Measurements from ENCODE around the gene METTL27.
A peak's percentile ranks its signal among the peaks of the same experiment; 100 is the strongest.

Gene METTL27

DNA sequence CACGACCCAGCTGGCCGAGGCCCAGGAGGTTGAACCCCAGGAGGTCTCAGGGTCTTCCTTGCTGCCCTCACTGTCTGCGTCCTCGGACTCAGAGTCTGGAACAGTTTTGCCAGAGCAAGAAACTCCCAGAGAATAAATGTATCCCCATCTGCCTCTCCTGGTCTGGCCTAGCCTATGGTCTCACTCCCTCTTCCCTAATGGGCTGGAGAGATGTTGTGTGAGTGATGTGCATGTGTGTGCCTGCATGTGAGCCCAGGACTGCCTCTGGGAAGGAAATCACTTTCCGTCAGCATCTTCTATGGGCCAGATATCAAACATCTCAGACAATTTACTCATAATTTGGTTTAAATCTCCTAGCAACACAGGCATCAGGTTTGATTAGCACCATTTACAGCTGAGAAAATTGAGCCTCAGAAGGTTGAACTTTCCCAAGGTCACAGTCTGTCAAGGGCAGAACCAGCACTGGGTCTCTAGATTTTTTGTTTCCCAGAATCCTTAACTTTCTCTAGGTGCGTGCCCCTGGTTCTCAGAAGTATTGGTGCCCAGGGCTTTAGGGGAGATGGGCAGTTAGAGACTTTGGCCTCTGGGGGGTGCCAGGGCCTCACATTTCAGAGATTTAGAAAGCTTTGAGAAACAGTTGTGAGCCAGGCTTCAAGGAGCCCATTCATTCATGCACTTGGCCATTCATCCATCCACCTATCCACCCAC is 23.6 kb upstream of the METTL27 start:
- DNase-seq (ENCODE audit: extremely low read depth, low read depth) = no peak
- no peak overlapping the region for H3K4me3 ChIP-seq (replicated peaks; ENCODE audit: low read depth, low read length)
- TF ChIP-seq, protein P1, sequence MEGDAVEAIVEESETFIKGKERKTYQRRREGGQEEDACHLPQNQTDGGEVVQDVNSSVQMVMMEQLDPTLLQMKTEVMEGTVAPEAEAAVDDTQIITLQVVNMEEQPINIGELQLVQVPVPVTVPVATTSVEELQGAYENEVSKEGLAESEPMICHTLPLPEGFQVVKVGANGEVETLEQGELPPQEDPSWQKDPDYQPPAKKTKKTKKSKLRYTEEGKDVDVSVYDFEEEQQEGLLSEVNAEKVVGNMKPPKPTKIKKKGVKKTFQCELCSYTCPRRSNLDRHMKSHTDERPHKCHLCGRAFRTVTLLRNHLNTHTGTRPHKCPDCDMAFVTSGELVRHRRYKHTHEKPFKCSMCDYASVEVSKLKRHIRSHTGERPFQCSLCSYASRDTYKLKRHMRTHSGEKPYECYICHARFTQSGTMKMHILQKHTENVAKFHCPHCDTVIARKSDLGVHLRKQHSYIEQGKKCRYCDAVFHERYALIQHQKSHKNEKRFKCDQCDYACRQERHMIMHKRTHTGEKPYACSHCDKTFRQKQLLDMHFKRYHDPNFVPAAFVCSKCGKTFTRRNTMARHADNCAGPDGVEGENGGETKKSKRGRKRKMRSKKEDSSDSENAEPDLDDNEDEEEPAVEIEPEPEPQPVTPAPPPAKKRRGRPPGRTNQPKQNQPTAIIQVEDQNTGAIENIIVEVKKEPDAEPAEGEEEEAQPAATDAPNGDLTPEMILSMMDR (IDR thresholded peaks at IDR 0.05; ENCODE audit: low read depth, low read length, missing control alignments) = peak; percentile 77

DNA sequence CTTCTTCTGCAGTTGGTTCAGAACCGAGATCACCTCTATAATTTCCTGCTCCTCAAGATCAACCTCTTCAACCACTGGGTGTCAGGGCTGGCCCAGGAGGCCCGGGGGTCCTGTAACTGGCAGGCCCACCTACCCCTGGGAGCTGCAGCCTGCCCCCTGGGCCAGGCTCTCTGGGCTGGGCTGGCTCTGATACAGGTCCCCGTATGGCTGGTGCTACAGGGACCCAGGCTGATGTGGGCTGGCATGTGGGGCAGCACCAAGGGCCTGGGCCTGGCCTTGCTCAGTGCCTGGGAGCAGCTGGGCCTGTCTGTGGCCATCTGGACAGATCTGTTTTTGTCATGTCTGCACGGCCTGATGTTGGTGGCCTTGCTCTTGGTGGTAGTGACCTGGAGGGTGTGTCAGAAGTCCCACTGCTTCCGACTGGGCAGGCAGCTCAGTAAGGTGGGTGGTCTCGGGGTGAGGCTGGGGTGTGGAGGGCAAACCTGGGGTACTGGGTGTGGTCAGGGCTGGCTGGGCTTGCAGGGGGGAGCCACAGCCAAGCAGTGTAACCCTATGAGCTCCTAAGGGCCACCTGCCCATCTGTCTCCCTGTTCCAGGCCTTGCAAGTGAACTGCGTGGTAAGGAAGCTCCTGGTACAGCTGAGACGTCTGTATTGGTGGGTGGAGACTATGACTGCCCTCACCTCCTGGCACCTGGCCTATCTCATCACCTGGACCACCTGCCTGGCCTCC is 22.8 kb upstream of the METTL27 start:
- H3K4me3 ChIP-seq (replicated peaks; ENCODE audit: low read depth, low read length) = no peak overlapping the region
- TF ChIP-seq, protein P1 (IDR thresholded peaks at IDR 0.05; ENCODE audit: low read depth, low read length, missing control alignments) = no peak
- no peak for DNase-seq (ENCODE audit: extremely low read depth, low read depth)

DNA sequence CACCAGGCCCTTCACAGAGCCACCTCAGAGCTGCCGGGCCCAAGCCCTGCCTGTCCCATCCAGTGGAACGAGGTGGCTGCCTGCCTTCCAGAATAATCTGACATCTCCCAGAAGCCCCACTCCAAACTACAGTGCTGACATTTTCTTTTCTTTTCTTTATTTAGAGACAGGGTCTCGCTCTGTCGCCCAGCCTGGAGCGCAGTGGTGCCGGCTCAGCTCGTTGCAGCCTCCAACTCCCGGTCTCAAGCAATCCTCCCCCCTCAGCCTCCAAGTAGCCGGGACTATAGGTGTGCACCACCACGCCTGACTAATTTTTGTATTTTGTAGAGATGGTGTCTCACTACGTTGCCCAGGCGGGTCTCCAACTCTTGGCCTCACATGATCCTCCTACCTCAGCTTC is 19.0 kb upstream of the METTL27 start:
- TF ChIP-seq, protein P1 (IDR thresholded peaks at IDR 0.05; ENCODE audit: low read depth, low read length, missing control alignments) = no peak
- no peak for DNase-seq (ENCODE audit: extremely low read depth, low read depth)
- no peak overlapping the region for H3K4me3 ChIP-seq (replicated peaks; ENCODE audit: low read depth, low read length)

DNA sequence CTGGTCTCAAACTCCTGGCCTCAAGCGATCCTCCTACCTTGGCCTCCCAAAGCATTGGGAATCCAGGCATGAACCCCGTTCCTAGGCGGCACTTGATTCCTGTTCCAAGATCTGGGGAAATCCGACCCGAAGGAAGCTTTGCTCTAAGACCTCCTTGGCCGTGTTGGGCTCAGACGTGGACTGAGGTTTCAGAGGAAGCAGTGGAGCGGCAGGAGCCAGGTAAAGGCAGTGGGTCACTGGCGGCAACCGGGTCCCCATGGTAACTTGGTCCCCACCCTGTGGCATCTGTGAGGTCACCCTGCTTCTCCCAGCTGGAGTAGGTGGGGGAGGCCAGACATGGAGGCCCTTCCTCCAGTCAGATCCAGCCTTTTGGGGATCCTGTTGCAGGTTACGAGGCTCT is 18.5 kb upstream of the METTL27 start, which contains the start of gene TMEM270:
Gene TMEM270, plus strand, starts transcription at position 301 of the 400 bp plus-strand sequence. Its CDS starts 36 bp downstream, at position 337.
- TF ChIP-seq, protein P1 (IDR thresholded peaks at IDR 0.05; ENCODE audit: low read depth, low read length, missing control alignments) = no peak
- DNase-seq (ENCODE audit: extremely low read depth, low read depth) = no peak
- no peak within 1 kb of the TSS for H3K4me3 ChIP-seq (replicated peaks; ENCODE audit: low read depth, low read length)

DNA sequence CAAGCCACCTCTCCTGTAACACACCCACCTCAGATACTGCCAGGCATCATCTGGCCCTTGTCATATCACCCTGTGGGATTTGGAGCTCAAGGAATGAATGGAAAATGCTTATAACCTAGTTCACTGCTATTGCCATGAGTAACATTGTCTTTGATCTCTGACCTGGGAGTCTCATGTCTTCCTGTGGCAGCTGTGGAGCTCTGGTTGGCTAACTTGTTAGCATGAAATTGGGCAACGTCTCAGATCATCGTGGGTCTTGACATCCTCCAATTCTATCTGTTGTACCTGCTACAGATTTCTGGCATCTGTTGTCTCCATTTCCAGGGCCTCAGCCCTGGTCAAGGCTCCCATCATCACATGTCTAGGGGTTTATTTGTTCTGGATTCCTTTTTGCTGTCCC is 16.5 kb upstream of the METTL27 start:
- no peak for DNase-seq (ENCODE audit: extremely low read depth, low read depth)
- no peak overlapping the region for H3K4me3 ChIP-seq (replicated peaks; ENCODE audit: low read depth, low read length)
- TF ChIP-seq, protein P1 (IDR thresholded peaks at IDR 0.05; ENCODE audit: low read depth, low read length, missing control alignments) = no peak

DNA sequence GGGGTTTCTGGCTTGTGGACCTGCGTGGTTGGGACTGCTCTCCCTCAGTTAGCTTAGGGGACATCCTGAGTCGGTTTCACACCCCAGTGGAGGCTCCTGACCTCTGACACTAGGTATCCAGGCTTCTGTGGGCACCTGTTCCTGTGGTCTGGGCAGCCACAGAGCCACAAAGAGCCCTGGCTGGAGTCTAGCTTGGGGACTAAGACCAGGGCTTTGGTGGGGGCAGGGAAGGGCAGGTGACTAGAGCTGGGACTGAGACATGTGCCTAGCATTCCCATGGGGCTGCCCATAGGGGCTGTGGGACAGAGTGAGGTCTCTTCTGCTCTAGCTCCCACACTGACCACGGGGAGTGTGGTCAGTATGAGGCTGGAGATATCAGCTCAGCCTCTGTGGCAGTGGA is 14.6 kb upstream of the METTL27 start:
- no peak overlapping the region for H3K4me3 ChIP-seq (replicated peaks; ENCODE audit: low read depth, low read length)
- DNase-seq (ENCODE audit: extremely low read depth, low read depth) = no peak
- TF ChIP-seq, protein P1 (IDR thresholded peaks at IDR 0.05; ENCODE audit: low read depth, low read length, missing control alignments) = no peak
